HG03342 (cell line): ENCODE measurements around the gene ZP3.
"Not testable (repeated sequence)": the region's sequence is repeated elsewhere in the genome, so short reads cannot be mapped to it uniquely, and the experiment has no call there.

Source experiments
- ATAC-seq: cut with Tn5 transposase; IDR thresholded peaks from one replicate; pipeline ENCODE4 v1.9.1; 2021; ENCODE audit warnings: mild to moderate bottlenecking, moderate library complexity; ENCODE audit not compliant: unreplicated experiment

ZP3 gene

GRCh38 chr7:76439120-76439888, 14.6 kb downstream of the ZP3 start:
- ATAC-seq, result not testable (repeated sequence)

GRCh38 chr7:76440404-76440803, 15.7 kb downstream of the ZP3 start:
- ATAC-seq, result not testable (repeated sequence)

GRCh38 chr7:76441792-76442191, 17.0 kb downstream of the ZP3 start:
- peak; percentile 41 for ATAC-seq

GRCh38 chr7:76442664-76443446, 18.1 kb downstream of the ZP3 start:
- not testable (repeated sequence) for ATAC-seq

DNA sequence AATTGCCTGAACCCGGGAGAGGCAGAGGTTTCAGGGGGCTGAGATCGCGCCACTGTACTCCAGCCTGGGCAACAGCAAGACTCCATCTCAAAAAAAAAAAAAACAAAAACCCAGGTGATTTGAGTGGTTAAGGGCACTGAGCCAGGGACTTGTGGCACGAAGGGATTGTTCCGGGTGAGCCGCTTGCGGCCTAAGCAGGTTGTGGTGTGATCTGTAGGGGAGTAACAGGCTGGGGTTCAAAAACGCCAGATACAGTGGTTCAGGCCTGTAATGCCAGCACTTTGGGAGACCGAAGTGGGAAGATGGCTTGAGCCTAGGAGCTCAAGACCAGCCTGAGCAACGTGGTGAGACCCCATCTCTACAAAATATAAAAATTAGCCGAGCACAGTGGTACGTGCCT, 19.1 kb downstream of the ZP3 start:
- ATAC-seq, result not testable (repeated sequence)

DNA sequence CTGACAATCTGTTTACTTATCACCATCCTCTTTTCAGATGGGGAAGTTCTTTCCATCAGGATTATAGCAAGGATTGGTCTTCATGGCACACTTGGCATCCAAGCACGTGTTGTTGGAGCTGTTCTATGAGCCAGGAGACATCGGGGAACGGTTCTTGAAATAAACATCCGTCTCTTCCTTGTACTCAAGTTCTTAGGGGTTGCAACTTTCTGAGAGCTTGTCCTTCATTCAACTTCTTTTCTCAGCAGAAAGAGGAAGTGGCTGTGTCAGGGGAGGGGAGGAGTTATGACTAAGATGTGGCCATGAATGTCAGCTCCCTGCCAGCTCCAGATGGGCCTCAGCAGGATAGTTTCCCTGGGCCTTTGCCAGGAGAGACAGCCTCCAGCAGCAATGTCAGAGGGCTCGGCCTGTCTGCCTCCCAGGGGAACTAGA, 20.8 kb downstream of the ZP3 start:
- ATAC-seq, result peak; percentile 81

DNA sequence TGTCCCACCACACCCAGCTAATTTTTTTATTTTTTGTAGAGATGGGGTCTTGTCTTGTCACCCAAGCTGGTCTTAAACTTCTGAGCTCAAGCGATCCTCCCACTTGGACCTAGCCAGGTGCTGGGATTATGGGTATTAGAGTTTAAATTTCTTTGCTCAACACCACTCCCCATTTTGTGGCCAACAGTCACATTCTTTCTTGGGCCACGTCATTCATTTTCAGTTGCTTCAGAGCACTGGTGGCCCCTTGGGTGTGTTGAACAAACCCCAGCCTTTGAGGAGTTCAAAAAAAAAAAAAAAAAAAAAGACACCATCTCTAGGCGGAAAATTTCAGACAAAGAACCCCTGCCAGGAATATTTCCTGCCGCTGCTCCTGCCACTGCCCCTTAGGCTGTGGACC, 32.3 kb downstream of the ZP3 start:
- ATAC-seq, result not testable (repeated sequence)

GRCh38 chr7:76458504-76458903, 33.8 kb downstream of the ZP3 start:
- not testable (repeated sequence) for ATAC-seq

- not testable (repeated sequence) for ATAC-seq
Measured at GRCh38 chr7:76460767-76461166, 36.0 kb downstream of the ZP3 start.

DNA sequence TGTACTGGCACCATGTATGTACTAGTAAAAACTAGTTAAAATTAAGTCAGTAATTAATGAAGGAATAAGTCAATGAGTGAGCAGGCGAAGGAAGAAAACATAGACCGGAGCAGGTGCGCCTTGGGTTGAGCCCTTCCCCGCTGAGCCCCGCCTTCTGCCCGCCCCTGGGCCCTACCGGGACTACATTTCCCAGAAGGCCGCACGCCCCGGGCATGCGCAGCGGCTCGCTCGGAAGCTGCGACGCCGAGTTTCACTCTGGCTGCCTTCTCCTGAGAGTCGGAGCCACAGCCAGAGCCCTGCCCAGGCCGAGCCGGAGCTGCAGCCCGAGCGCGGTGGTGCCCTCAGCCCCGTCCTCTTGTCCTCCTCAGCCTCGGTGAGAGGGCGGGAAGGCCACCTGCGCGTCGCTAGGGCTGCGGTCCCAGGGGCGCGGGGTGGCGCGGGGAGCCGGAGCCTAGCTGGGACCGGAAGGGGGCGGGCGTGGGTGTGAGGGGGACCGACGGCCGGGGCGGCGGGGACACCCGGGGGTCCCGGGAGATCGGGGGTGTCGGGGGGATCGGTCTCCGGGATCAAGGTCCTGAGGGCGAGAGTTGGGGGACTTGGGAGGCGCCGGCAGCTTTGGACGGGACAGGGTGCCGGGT, 36.8 kb downstream of the ZP3 start, which contains the start of gene DTX2:
Gene DTX2 (plus strand): TSS at position 246 of the 638 bp plus-strand sequence. CDS start 18,801 bp downstream, outside the sequence.
- peak; percentile 98 for ATAC-seq

DNA sequence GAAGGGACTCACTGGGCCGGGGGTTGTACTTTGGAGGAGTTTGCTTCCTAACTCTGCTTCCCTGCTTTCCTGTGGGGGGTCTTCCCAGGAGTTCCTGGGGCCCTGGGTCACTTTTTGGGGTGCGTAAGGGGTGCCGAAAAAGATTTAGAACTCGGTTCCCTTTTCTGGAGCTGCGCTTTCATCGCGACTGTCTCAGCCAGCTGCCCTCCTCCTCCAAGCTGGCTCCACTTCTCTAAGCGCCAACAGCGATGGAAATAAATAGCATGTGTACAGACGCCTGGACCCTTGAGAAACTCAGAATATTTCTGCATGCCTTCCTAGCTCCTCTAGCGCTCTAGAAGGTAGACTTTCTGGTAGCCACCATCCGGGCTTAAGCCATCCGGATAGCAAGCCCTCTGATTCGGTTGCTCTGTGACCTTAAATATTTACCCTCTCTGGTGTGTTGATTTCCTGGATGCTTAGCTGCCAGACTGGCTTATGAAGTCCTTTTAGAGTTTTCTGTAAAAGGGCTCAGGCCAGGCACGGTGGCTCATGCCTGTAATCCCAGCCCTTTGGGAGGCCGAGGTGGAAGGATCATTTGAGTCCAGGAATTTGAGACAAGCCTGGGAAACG, 37.6 kb downstream of the ZP3 start:
- ATAC-seq, result not testable (repeated sequence)

GRCh38 chr7:76464959-76465358, 40.2 kb downstream of the ZP3 start:
- ATAC-seq, result not testable (repeated sequence)

DNA sequence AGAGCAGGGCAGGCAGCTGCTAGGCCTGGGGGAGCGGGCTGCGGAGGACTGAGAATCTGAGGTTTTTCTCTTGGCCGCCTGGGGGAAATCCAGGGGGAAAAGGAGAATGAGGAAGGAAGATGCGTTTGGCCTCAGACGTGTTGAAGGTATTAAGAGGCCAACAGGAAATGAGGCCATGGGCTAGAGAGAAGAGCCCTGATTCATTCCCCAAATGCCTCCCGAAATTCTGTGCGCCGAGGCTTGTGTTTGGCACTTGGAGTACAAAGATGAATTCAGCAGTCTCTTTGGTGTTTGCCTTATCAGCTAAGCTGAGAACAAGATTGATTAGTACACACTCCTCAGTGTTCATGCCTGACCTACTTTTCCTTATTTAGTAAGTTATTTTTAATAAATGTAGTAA, 41.2 kb downstream of the ZP3 start:
- not testable (repeated sequence) for ATAC-seq

GRCh38 chr7:76467743-76468404, 43.1 kb downstream of the ZP3 start:
- ATAC-seq, result not testable (repeated sequence)

- not testable (repeated sequence) for ATAC-seq
Measured at GRCh38 chr7:76471556-76472221, 46.9 kb downstream of the ZP3 start.

- not testable (repeated sequence) for ATAC-seq
Measured at GRCh38 chr7:76473097-76473496, 48.3 kb downstream of the ZP3 start.

DNA sequence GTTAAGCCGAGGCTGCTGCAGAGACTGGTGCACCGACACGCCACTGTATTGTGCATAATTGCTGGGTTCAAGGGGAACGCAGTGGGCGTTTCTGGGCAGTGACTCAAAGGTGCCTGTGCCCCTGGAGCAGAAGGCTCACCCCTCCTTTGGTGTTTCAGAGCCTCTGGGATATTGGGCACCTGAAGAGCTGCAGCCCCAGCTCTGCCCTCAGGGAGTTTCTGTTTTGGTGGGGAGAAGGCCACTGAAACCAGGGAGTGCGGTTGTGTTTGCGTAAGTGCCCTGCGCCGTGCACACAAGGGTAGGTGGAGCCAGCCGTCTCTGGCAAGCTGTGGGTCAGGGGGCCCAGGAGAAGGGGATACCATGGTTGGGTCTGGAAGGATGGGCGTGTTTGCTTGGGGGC, 51.5 kb downstream of the ZP3 start:
- not testable (repeated sequence) for ATAC-seq

- ATAC-seq, result not testable (repeated sequence)
Measured at GRCh38 chr7:76476742-76477474, 52.2 kb downstream of the ZP3 start.

GRCh38 chr7:76479628-76480027, 54.9 kb downstream of the ZP3 start:
- ATAC-seq, result not testable (repeated sequence)
